ENCODE results near the gene CNIH3. TPM values are rescaled to one million over a fixed set of nuclear protein-coding genes. Genes with fewer than 3 reads are reported as not detected.

The CNIH3 gene
- total RNA-seq, 1 experiment from 2014 or later = 2.1 TPM

GRCh38 chr1:224662870-224663269 lies 46.8 kb downstream of the CNIH3 start:
- intact Hi-C loops (cut with micrococcal nuclease; ENCODE audit: unreplicated experiment) = no loop called here
- CTCF ChIA-PET = no interaction called here
- TF ChIP-seq CTCF (IDR thresholded peaks at IDR 0.05; ENCODE audit: unreplicated experiment) = no peak
- Mint-ChIP-seq H3K36me3 (ENCODE audit: insufficient read depth, unreplicated experiment) (no peaks in the 10 kb centered on the region), H3K4me3 (ENCODE audit: low read depth, unreplicated experiment) (no peak overlapping the region), H3K27me3 (ENCODE audit: unreplicated experiment) (peaks cover 44% of the 10 kb centered on the region), H3K4me1 (ENCODE audit: low read depth, unreplicated experiment) (no peaks in the 10 kb centered on the region), H3K9me3 (ENCODE audit: low read depth, unreplicated experiment) (no peaks in the 10 kb centered on the region), H3K27ac (ENCODE audit: unreplicated experiment) (no peak overlapping the region)
- DNase-seq = no peak
- BruUV-seq (replicated peaks) = no TSS peak

GRCh38 chr1:224665016-224665415 lies 48.9 kb downstream of the CNIH3 start:
- Mint-ChIP-seq H3K27ac (ENCODE audit: unreplicated experiment) (no peak overlapping the region), H3K4me3 (ENCODE audit: low read depth, unreplicated experiment) (no peak overlapping the region), H3K36me3 (ENCODE audit: insufficient read depth, unreplicated experiment) (no peaks in the 10 kb centered on the region), H3K27me3 (ENCODE audit: unreplicated experiment) (peaks cover 56% of the 10 kb centered on the region), H3K9me3 (ENCODE audit: low read depth, unreplicated experiment) (no peaks in the 10 kb centered on the region), H3K4me1 (ENCODE audit: low read depth, unreplicated experiment) (no peaks in the 10 kb centered on the region)
- TF ChIP-seq CTCF (IDR thresholded peaks at IDR 0.05; ENCODE audit: unreplicated experiment) = no peak
- intact Hi-C loops (cut with micrococcal nuclease; ENCODE audit: unreplicated experiment) = no loop called here
- DNase-seq = no peak
- CTCF ChIA-PET = no interaction called here
- BruUV-seq (replicated peaks) = no TSS peak

- Mint-ChIP-seq H3K27ac (ENCODE audit: unreplicated experiment) (no peak overlapping the region), H3K36me3 (ENCODE audit: insufficient read depth, unreplicated experiment) (no peaks in the 10 kb centered on the region), H3K4me1 (ENCODE audit: low read depth, unreplicated experiment) (no peaks in the 10 kb centered on the region), H3K9me3 (ENCODE audit: low read depth, unreplicated experiment) (no peaks in the 10 kb centered on the region), H3K27me3 (ENCODE audit: unreplicated experiment) (peaks cover 56% of the 10 kb centered on the region), H3K4me3 (ENCODE audit: low read depth, unreplicated experiment) (no peak overlapping the region)
- no peak for TF ChIP-seq CTCF (IDR thresholded peaks at IDR 0.05; ENCODE audit: unreplicated experiment)
- CTCF ChIA-PET = no interaction called here
- no peak for DNase-seq
- intact Hi-C loops (cut with micrococcal nuclease; ENCODE audit: unreplicated experiment) = no loop called here
- BruUV-seq (replicated peaks) = no TSS peak
These were observed 50.0 kb downstream of the CNIH3 start for GRCh38 chr1:224666078-224666477.

- no peak overlapping the region for H3K27ac Mint-ChIP-seq (ENCODE audit: unreplicated experiment)
- no peak overlapping the region for H3K4me3 Mint-ChIP-seq (ENCODE audit: low read depth, unreplicated experiment)
- H3K4me1 Mint-ChIP-seq (ENCODE audit: low read depth, unreplicated experiment) = no peaks in the 10 kb centered on the region
- no peak for TF ChIP-seq CTCF (IDR thresholded peaks at IDR 0.05; ENCODE audit: unreplicated experiment)
- no peaks in the 10 kb centered on the region for H3K9me3 Mint-ChIP-seq (ENCODE audit: low read depth, unreplicated experiment)
- no peaks in the 10 kb centered on the region for H3K36me3 Mint-ChIP-seq (ENCODE audit: insufficient read depth, unreplicated experiment)
- peaks cover 62% of the 10 kb centered on the region for H3K27me3 Mint-ChIP-seq (ENCODE audit: unreplicated experiment)
- CTCF ChIA-PET = no interaction called here
- BruUV-seq (replicated peaks) = no TSS peak
- intact Hi-C loops (cut with micrococcal nuclease; ENCODE audit: unreplicated experiment) = no loop called here
- no peak for DNase-seq
These were observed 50.8 kb downstream of the CNIH3 start for GRCh38 chr1:224666913-224667312.

- Mint-ChIP-seq H3K27ac (ENCODE audit: unreplicated experiment) (no peak overlapping the region), H3K36me3 (ENCODE audit: insufficient read depth, unreplicated experiment) (no peaks in the 10 kb centered on the region), H3K9me3 (ENCODE audit: low read depth, unreplicated experiment) (no peaks in the 10 kb centered on the region), H3K4me1 (ENCODE audit: low read depth, unreplicated experiment) (no peaks in the 10 kb centered on the region), H3K27me3 (ENCODE audit: unreplicated experiment) (peaks cover 73% of the 10 kb centered on the region), H3K4me3 (ENCODE audit: low read depth, unreplicated experiment) (no peak overlapping the region)
- intact Hi-C loops (cut with micrococcal nuclease; ENCODE audit: unreplicated experiment) = no loop called here
- BruUV-seq (replicated peaks) = no TSS peak
- CTCF ChIA-PET = no interaction called here
- TF ChIP-seq CTCF (IDR thresholded peaks at IDR 0.05; ENCODE audit: unreplicated experiment) = no peak
- DNase-seq = no peak
These were observed 52.9 kb downstream of the CNIH3 start for GRCh38 chr1:224668984-224669383.
